SK-N-SH treated with all-trans-retinoic acid at 6 μM for 48 hours (cell line): Measurements from ENCODE around the gene MS4A5.

Experiments used
- ATAC-seq: fragments of 200-7000 bp; cut with Tn5 transposase; 3 replicates; pipeline ENCODE4 v1.9.1; 2020; ENCODE audit warnings: mild to moderate bottlenecking, moderate library complexity
- ARNTL ChIP-seq: fragments of 450-650 bp; formaldehyde crosslinking; IDR thresholded peaks from 2 replicates; pipeline ENCODE4 v1.5.0; 2020; ENCODE audit warnings: low read depth, mild to moderate bottlenecking, moderate library complexity, borderline replicate concordance
- CREB5 ChIP-seq: fragments of 250-450 bp; sonication (Bioruptor Pico); IDR thresholded peaks from 2 replicates; pipeline ENCODE4 v1.5.1; 2020; ENCODE audit warnings: low read depth, mild to moderate bottlenecking, moderate library complexity
- CSDC2 ChIP-seq: fragments of 250-450 bp; sonication (Bioruptor Pico); IDR thresholded peaks from 2 replicates; pipeline ENCODE4 v1.5.0; 2020; ENCODE audit warnings: mild to moderate bottlenecking, moderate library complexity
- CSRNP3 ChIP-seq: fragments of 250-450 bp; sonication (Bioruptor Pico); IDR thresholded peaks from 2 replicates; pipeline ENCODE4 v1.5.1; 2021; ENCODE audit warnings: mild to moderate bottlenecking, moderate library complexity
- ESRRG ChIP-seq: fragments of 250-450 bp; sonication (Bioruptor Pico); IDR thresholded peaks from 2 replicates; pipeline ENCODE4 v1.6.1; 2021; ENCODE audit warnings: mild to moderate bottlenecking
- GLIS3 ChIP-seq: fragments of 250-450 bp; sonication (Bioruptor Pico); IDR thresholded peaks from 2 replicates; pipeline ENCODE4 v1.5.0; 2020; ENCODE audit warnings: mild to moderate bottlenecking, moderate library complexity
- ISL1 ChIP-seq: fragments of 250-450 bp; sonication (Bioruptor Pico); IDR thresholded peaks from 2 replicates; pipeline ENCODE4 v2.1.2; 2022; ENCODE audit warnings: mild to moderate bottlenecking, moderate library complexity
- OSR1 ChIP-seq: fragments of 250-450 bp; sonication (Bioruptor Pico); IDR thresholded peaks from 2 replicates; pipeline ENCODE4 v1.8.0; 2022; ENCODE audit warnings: moderate library complexity, mild to moderate bottlenecking, inconsistent platforms
- PATZ1 ChIP-seq: fragments of 250-450 bp; sonication (Bioruptor Pico); IDR thresholded peaks from 2 replicates; pipeline ENCODE4 v1.8.0; 2020; ENCODE audit warnings: mild to moderate bottlenecking, moderate library complexity, borderline replicate concordance
- POU6F1 ChIP-seq: fragments of 250-450 bp; sonication (Bioruptor Pico); IDR thresholded peaks from 2 replicates; pipeline ENCODE4 v1.8.0; 2021; ENCODE audit warnings: low read depth, mild to moderate bottlenecking, moderate library complexity, borderline replicate concordance
- RARB ChIP-seq: fragments of 250-450 bp; sonication (Bioruptor Pico); IDR thresholded peaks from 2 replicates; pipeline ENCODE4 v1.8.0; 2021; ENCODE audit warnings: mild to moderate bottlenecking, moderate library complexity
- TCF4 ChIP-seq: fragments of 250-450 bp; sonication (Bioruptor Pico); IDR thresholded peaks from 2 replicates; pipeline ENCODE4 v1.8.0; 2021; ENCODE audit warnings: mild to moderate bottlenecking, moderate library complexity, borderline replicate concordance
- TOX ChIP-seq: fragments of 250-450 bp; sonication (Bioruptor Pico); IDR thresholded peaks from 2 replicates; pipeline ENCODE4 v1.8.0; 2021; ENCODE audit warnings: mild to moderate bottlenecking, moderate library complexity, borderline replicate concordance
- TSHZ2 ChIP-seq: fragments of 250-450 bp; sonication (Bioruptor Pico); IDR thresholded peaks from 2 replicates; pipeline ENCODE4 v1.5.0; 2020; ENCODE audit warnings: mild to moderate bottlenecking, moderate library complexity
- ZC3H10 ChIP-seq: fragments of 250-450 bp; sonication (Bioruptor Pico); IDR thresholded peaks from 2 replicates; pipeline ENCODE4 v1.5.1; 2021; ENCODE audit warnings: mild to moderate bottlenecking, moderate library complexity
- ZFP3 ChIP-seq: fragments of 250-450 bp; sonication (Bioruptor Pico); IDR thresholded peaks from 2 replicates; pipeline ENCODE4 v1.5.0; 2020; ENCODE audit warnings: mild to moderate bottlenecking, moderate library complexity
- ZFP30 ChIP-seq: fragments of 450-650 bp; formaldehyde crosslinking; IDR thresholded peaks from 2 replicates; pipeline ENCODE4 v1.5.0; 2022; ENCODE audit warnings: mild to moderate bottlenecking, moderate library complexity
- ZNF565 ChIP-seq: fragments of 450-650 bp; formaldehyde crosslinking; conservative IDR thresholded peaks from 2 replicates; pipeline ENCODE4 v1.5.0; 2020; ENCODE audit warnings: low read depth, mild to moderate bottlenecking, moderate library complexity
- ZNF8 ChIP-seq: fragments of 450-650 bp; formaldehyde crosslinking; IDR thresholded peaks from 2 replicates; pipeline ENCODE4 v1.5.0; 2020; ENCODE audit warnings: mild to moderate bottlenecking, moderate library complexity

The MS4A5 gene

GRCh38 chr11:60390419-60390818 is 39.0 kb upstream of the MS4A5 start:
- ATAC-seq, result no peak

GRCh38 chr11:60392361-60392760 is 37.0 kb upstream of the MS4A5 start:
- no peak for ATAC-seq
- TF ChIP-seq TOX (CRISPR knock-in tag), result no peak
- TF ChIP-seq ZNF565, result no peak
- no peak for TF ChIP-seq CSRNP3 (CRISPR knock-in tag)
- no peak for TF ChIP-seq ZFP30
- no peak for TF ChIP-seq CSDC2 (CRISPR knock-in tag)
- no peak for TF ChIP-seq ZFP3 (CRISPR knock-in tag)
- TF ChIP-seq OSR1 (CRISPR knock-in tag), result no peak
- no peak for TF ChIP-seq ZNF8 (CRISPR knock-in tag)
- no peak for TF ChIP-seq ESRRG
- TF ChIP-seq CREB5 (CRISPR knock-in tag), result no peak
- no peak for TF ChIP-seq PATZ1 (CRISPR knock-in tag)
- no peak for TF ChIP-seq ZC3H10 (CRISPR knock-in tag)
- no peak for TF ChIP-seq ISL1 (CRISPR knock-in tag)
- TF ChIP-seq TCF4 (CRISPR knock-in tag), result no peak
- TF ChIP-seq POU6F1 (CRISPR knock-in tag), result no peak
- TF ChIP-seq GLIS3 (CRISPR knock-in tag), result no peak
- no peak for TF ChIP-seq ARNTL (CRISPR knock-in tag)
- TF ChIP-seq RARB, result no peak

More at GRCh38 chr11:60390419-60390818, 39.0 kb upstream of the MS4A5 start:
- no peak for TF ChIP-seq CREB5 (CRISPR knock-in tag)
- no peak for TF ChIP-seq RARB
- TF ChIP-seq GLIS3 (CRISPR knock-in tag), result no peak
- TF ChIP-seq TSHZ2, result no peak
- TF ChIP-seq ARNTL (CRISPR knock-in tag), result no peak
- TF ChIP-seq, all 23 proteins: peak for 0

GRCh38 chr11:60393016-60393415 is 36.4 kb upstream of the MS4A5 start:
- no peak for ATAC-seq
- no peak for TF ChIP-seq CREB5 (CRISPR knock-in tag)
- TF ChIP-seq, all 23 proteins: peak for 0
